K562 (cell line): ENCODE measurements around the gene AGBL1. TPM values are rescaled to one million over a fixed set of nuclear protein-coding genes. Genes with fewer than 3 reads are reported as not detected.

ENCODE experiments used
- ATAC-seq: fragments of 200-7000 bp; cut with Tn5 transposase; 3 replicates; pipeline ENCODE4 v1.9.1; 2020; ENCODE audit warnings: moderate library complexity
- BruUV-seq: library from RNA; stranded (reverse); fragments of 400-500 nt; replicated peaks from 2 replicates; lab custom pipeline; 2021; lab: Mats Ljungman, UMichigan
- CTCF ChIA-PET: fragments of 300-600 bp; formaldehyde crosslinking; extraction: SDS; loops from one replicate; lab custom pipeline; 2021; ENCODE audit warnings: low intra/inter-chr PET ratio; lab: Yijun Ruan, JAX
- POLR2A ChIA-PET: fragments of 300-600, 350-650 bp; sonication (Branson Sonifier 250); formaldehyde crosslinking; extraction: SDS; loops from one replicate; lab custom pipeline; 2021; ENCODE audit warnings: antibody characterized with exemption, inconsistent platforms; lab: Yijun Ruan, JAX
- DNase-seq, 4 experiments: peaks; one replicate each; pipeline versions ENCODE4 v3.0.0 to v3.0.0-alpha.2; 2011 to 2018; ENCODE audit warnings: low spot score in 3 of 4, mixed read lengths in 3 of 4; ENCODE audit errors: extremely low read depth in 1 of 4
- FAIRE-seq: peaks from 2 replicates; lab custom pipeline; 2011; peaks lifted over from hg19 to GRCh38; lab: Jason Lieb, UNC
- H2AFZ ChIP-seq: 2 replicates; pipeline ENCODE4 v1.6.0; 2011; ENCODE audit warnings: low read depth, low read length, control low read depth, inconsistent platforms
- H3K27ac ChIP-seq: fragments of 200-600 bp; 3 replicates; pipeline ENCODE4 v1.8.0; 2011; ENCODE audit warnings: low read depth, mild to moderate bottlenecking, control low read depth, inconsistent platforms, low read length, moderate library complexity, mixed read lengths; ENCODE audit errors: extremely low read depth
- H3K27me3 ChIP-seq, 2 experiments: fragments of 300-600 bp in 1 of 2; 2 replicates in 1 of 2; 3 replicates in 1 of 2; pipeline versions ENCODE4 v1.6.0 to v1.8.0; 2011; ENCODE audit warnings: inconsistent platforms in 2 of 2, low read length in 2 of 2, mild to moderate bottlenecking in 1 of 2, mixed read lengths in 1 of 2, moderate library complexity in 1 of 2; ENCODE audit not compliant: control insufficient read depth in 2 of 2, insufficient read depth in 2 of 2
- H3K36me3 ChIP-seq: fragments of 300-600 bp; 3 replicates; pipeline ENCODE4 v1.8.0; 2011; ENCODE audit warnings: mild to moderate bottlenecking, low read length, inconsistent platforms; ENCODE audit not compliant: control insufficient read depth, insufficient read depth
- H3K4me1 ChIP-seq, 2 experiments: fragments of 200-600 bp in 1 of 2; replicated peaks in 1 of 2; 2 replicates in 1 of 2; 3 replicates in 1 of 2; pipeline versions ENCODE4 v1.5.1 to v1.8.0; 2011; ENCODE audit warnings: inconsistent platforms in 2 of 2, low read length in 2 of 2, mild to moderate bottlenecking in 1 of 2, mixed read lengths in 1 of 2, moderate library complexity in 1 of 2; ENCODE audit not compliant: control insufficient read depth in 2 of 2, insufficient read depth in 2 of 2
- H3K4me2 ChIP-seq: 2 replicates; pipeline ENCODE4 v1.6.1; 2011; ENCODE audit warnings: low read length, control low read depth, inconsistent platforms, mixed read lengths; ENCODE audit not compliant: insufficient read depth
- H3K4me3 ChIP-seq: fragments of 200-600 bp; sonication (generic), shearing (Covaris generic); 2 replicates; pipeline ENCODE4 v1.5.1; 2016; ENCODE audit warnings: control low read depth, inconsistent platforms
- H3K79me2 ChIP-seq: fragments of 200-600 bp; 3 replicates; pipeline ENCODE4 v1.8.0; 2011; ENCODE audit warnings: low read length, inconsistent platforms; ENCODE audit not compliant: control insufficient read depth, insufficient read depth
- H3K9ac ChIP-seq, 2 experiments: 2 replicates each; pipeline versions ENCODE4 v1.6.0 to v1.6.1; 2011; ENCODE audit warnings: low read depth in 2 of 2, low read length in 2 of 2, control low read depth in 1 of 2, inconsistent platforms in 1 of 2, mild to moderate bottlenecking in 1 of 2, mixed read lengths in 1 of 2; ENCODE audit not compliant: insufficient read depth in 1 of 2
- H3K9me1 ChIP-seq: one replicate; pipeline ENCODE4 v1.6.0; 2011; ENCODE audit warnings: inconsistent platforms, mild to moderate bottlenecking, low read length, moderate library complexity; ENCODE audit not compliant: control insufficient read depth, insufficient read depth
- H3K9me3 ChIP-seq: replicated peaks from 2 replicates; pipeline ENCODE4 v1.5.1; 2011; ENCODE audit warnings: low read depth, low read length, inconsistent platforms; ENCODE audit not compliant: control insufficient read depth, insufficient read depth
- H4K20me1 ChIP-seq: replicated peaks from 2 replicates; pipeline ENCODE4 v1.6.1; 2011; ENCODE audit warnings: low read length, inconsistent platforms, mixed read lengths; ENCODE audit not compliant: control insufficient read depth, insufficient read depth
- BCL6 ChIP-seq: fragments of 250-450 bp; sonication (Bioruptor Pico); IDR thresholded peaks from 2 replicates; pipeline ENCODE4 v1.4.0; 2020
- CC2D1A ChIP-seq: fragments of 450-650 bp; IDR thresholded peaks from 2 replicates; pipeline ENCODE4 v1.6.1; 2017; ENCODE audit warnings: mild to moderate bottlenecking
- GATA2 ChIP-seq: sonication (generic); formaldehyde crosslinking; IDR thresholded peaks from 2 replicates; pipeline ENCODE4 v1.4.0; 2020; ENCODE audit warnings: mild to moderate bottlenecking, missing genetic modification reagents
- LEF1 ChIP-seq: fragments of 450-650 bp; IDR thresholded peaks from 2 replicates; pipeline ENCODE4 v1.6.1; 2016; ENCODE audit warnings: mild to moderate bottlenecking
- POLR2H ChIP-seq: IDR thresholded peaks from 2 replicates; pipeline ENCODE4 v1.6.1; 2016; ENCODE audit warnings: missing genetic modification characterization, low read depth, mild to moderate bottlenecking, control low read depth, missing compliant biosample characterization, moderate library complexity
- PRDM10 ChIP-seq: fragments of 450-650 bp; IDR thresholded peaks from 2 replicates; pipeline ENCODE4 v1.6.1; 2018; ENCODE audit not compliant: partially characterized antibody
- RAD21 ChIP-seq, 2 experiments: fragments of 250-450 bp in 1 of 2; fragments of 450-650 bp in 1 of 2; sonication (Bioruptor Pico) in 1 of 2; formaldehyde crosslinking in 1 of 2; IDR thresholded peaks in 1 of 2; conservative IDR thresholded peaks in 1 of 2; 2 replicates each; pipeline versions ENCODE4 v1.4.0 to v1.8.0; 2020 to 2022; ENCODE audit warnings: mild to moderate bottlenecking in 2 of 2, moderate library complexity in 1 of 2
- RBM22 ChIP-seq: fragments of 200-400 bp; formaldehyde crosslinking; IDR thresholded peaks from 2 replicates; pipeline ENCODE4 v1.6.1; 2018; ENCODE audit warnings: low read length, low read depth; ENCODE audit not compliant: poor library complexity, severe bottlenecking
- RBM39 ChIP-seq: fragments of 200-400 bp; formaldehyde crosslinking; optimal IDR thresholded peaks from 2 replicates; pipeline ENCODE3; 2018; ENCODE audit warnings: low read depth, low read length
- SMAD1 ChIP-seq: fragments of 150-350 bp; IDR thresholded peaks from 2 replicates; pipeline ENCODE4 v1.6.1; 2014; ENCODE audit warnings: low read length, low read depth; ENCODE audit not compliant: partially characterized antibody
- SRSF9 ChIP-seq: fragments of 200-400 bp; formaldehyde crosslinking; IDR thresholded peaks from 2 replicates; pipeline ENCODE4 v1.6.1; 2017; ENCODE audit warnings: low read depth, low read length, borderline replicate concordance
- ZBTB9 ChIP-seq: fragments of 450-650 bp; formaldehyde crosslinking; IDR thresholded peaks from 2 replicates; pipeline ENCODE4 v1.4.0; 2020; ENCODE audit warnings: mild to moderate bottlenecking, moderate library complexity
- ZNF133 ChIP-seq: fragments of 250-450 bp; sonication (Bioruptor Pico); IDR thresholded peaks from 2 replicates; pipeline ENCODE4 v1.4.0; 2020; ENCODE audit warnings: mild to moderate bottlenecking
- in situ Hi-C: fragments of 300-500 bp; cut with MboI; formaldehyde crosslinking; loops from 4 replicates; pipeline ENCODE4 v1.15.0; 2018; ENCODE audit warnings: inconsistent platforms, mixed read lengths
- intact Hi-C: fragments of 100-400 bp; cut with micrococcal nuclease; formaldehyde crosslinking; loops from 2 replicates; pipeline ENCODE4 v1.14.2; 2022
- polyA plus RNA-seq, 8 experiments: library from polyadenylated mRNA; depleted of rRNA in 4 of 8; stranded (reverse) in 5 of 8; unstranded in 3 of 8; fragments of >200 nt; fragmentation: Nextera tagmentation in 2 of 8; fragmentation: Illumina TruSeq in 1 of 8; extraction: Ambion mirVana in 2 of 8; extraction: Trizol in 1 of 8; gene quantifications; 2 replicates each; pipeline versions ENCODE4 v1.2.1 to v1.2.3, GENCODE V29; 2011 to 2014; ENCODE audit warnings: inconsistent platforms in 1 of 8, missing spikeins in 1 of 8
- total RNA-seq, 7 experiments: library from RNA; depleted of rRNA in 6 of 7; stranded (reverse); fragments of >200 nt in 6 of 7; fragmentation: Illumina TruSeq in 2 of 7; extraction: Trizol in 2 of 7; gene quantifications; 2 replicates each; pipeline versions ENCODE4 v1.2.1 to v1.2.3, GENCODE V29; 2011 to 2021; ENCODE audit warnings: low replicate concordance in 1 of 7

The AGBL1 gene
- total and polyA plus RNA-seq, 9 of the 15 experiments (the other 6 are each of a cell fraction or from before 2014, with no cell fraction given) = not detected

GRCh38 chr15:86197770-86198169 is 118.1 kb downstream of the AGBL1 start:
- H3K4me1 ChIP-seq = no peaks in the 10 kb centered on the region
- FAIRE-seq (no peak), DNase-seq (no peak), ATAC-seq (no peak)
- H3K27ac ChIP-seq = no peak overlapping the region
- ChIA-PET CTCF (no interaction called here), POLR2A (no interaction called here)
- H3K9ac ChIP-seq = no peak overlapping the region
- intact Hi-C loops = no loop called here
- no peaks in the 10 kb centered on the region for H4K20me1 ChIP-seq
- H3K79me2 ChIP-seq = no peaks in the 10 kb centered on the region
- H3K4me2 ChIP-seq = no peak overlapping the region
- no peaks in the 10 kb centered on the region; the same call in 1 of the 2 replicates for H3K9me3 ChIP-seq
- TF ChIP-seq RBM39 = no peak
- TF ChIP-seq CC2D1A = no peak
- no peak for TF ChIP-seq SRSF9
- no peak for TF ChIP-seq PRDM10
- no peak for TF ChIP-seq POLR2H
- TF ChIP-seq ZBTB9 (CRISPR knock-in tag) = no peak
- no peak for TF ChIP-seq LEF1
- no peak for TF ChIP-seq GATA2 (CRISPR knock-in tag)
- no peak for TF ChIP-seq RAD21 (CRISPR knock-in tag; conservative IDR thresholded peaks at IDR 0.05 in 1 of 2, IDR thresholded peaks at IDR 0.05 in 1 of 2)
- TF ChIP-seq RBM22 = no peak
- no peak for TF ChIP-seq SMAD1
- no peak for TF ChIP-seq ZNF133 (CRISPR knock-in tag)
- TF ChIP-seq BCL6 = no peak
- no peak overlapping the region for H3K4me3 ChIP-seq
- BruUV-seq = no TSS peak
- in situ Hi-C loops = no loop called here
- H3K36me3 ChIP-seq = no peaks in the 10 kb centered on the region
- no peaks in the 10 kb centered on the region for H3K27me3 ChIP-seq
- H2AFZ ChIP-seq = no peak overlapping the region
- no peaks in the 10 kb centered on the region for H3K9me1 ChIP-seq
